ENCODE measurements around the gene VGLL1. TPM values are rescaled to one million over a fixed set of nuclear protein-coding genes. Genes with fewer than 3 reads are reported as not detected.

Gene VGLL1
- total and polyA plus RNA-seq, 2 experiments from 2014 or later: not detected

- Mint-ChIP-seq H3K4me3 (peak overlapping the region; percentile 93), H3K4me1 (peaks cover 5% of the 10 kb centered on the region; the same call in 2 of the 3 replicates), H3K9me3 (no peaks in the 10 kb centered on the region; the same call in 1 of the 3 replicates), H3K27ac (peak overlapping the region; percentile 92), H3K36me3 (ENCODE audit: low read depth) (peaks cover 13% of the 10 kb centered on the region), H3K27me3 (ENCODE audit: insufficient read depth, low read depth, poor library complexity) (no peaks in the 10 kb centered on the region)
- Histone ChIP-seq H3K9me2 (ENCODE audit: insufficient read depth) (no peaks in the 10 kb centered on the region), H3F3A (replicated peaks; ENCODE audit: low read depth) (no peaks in the 10 kb centered on the region), H3K79me2 (replicated peaks; ENCODE audit: insufficient read depth) (peaks cover 22% of the 10 kb centered on the region), H3K4me3 (peak overlapping the region; percentile 80), H4K20me1 (replicated peaks; ENCODE audit: insufficient read depth) (0 out of 2 replicates have a peak, but pooled peaks cover 3% of the 10 kb centered on the region), H3K4me2 (peak overlapping the region; percentile 77), H3K4me1 (ENCODE audit: insufficient read depth) (no peaks in the 10 kb centered on the region), H2AFZ (peak overlapping the region; percentile 20; the same call in 1 of the 2 replicates), H3K27ac (ENCODE audit: low read depth) (peak overlapping the region; percentile 40; the same call in 1 of the 2 replicates), H3K27me3 (ENCODE audit: insufficient read depth) (no peaks in the 10 kb centered on the region), H3K36me3 (ENCODE audit: insufficient read depth) (peaks cover 13% of the 10 kb centered on the region; the same call in 1 of the 2 replicates)
- ATAC-seq (peak; percentile 83), DNase-seq (ENCODE audit: low spot score) (peak; percentile 87)
- peak; percentile 27 for TF ChIP-seq POLR2AphosphoS5 (IDR thresholded peaks at IDR 0.05; ENCODE audit: low read depth)
- no peak for TF ChIP-seq REST (IDR thresholded peaks at IDR 0.05; ENCODE audit: unreplicated experiment)
- peak; percentile 91 for TF ChIP-seq CREB1 (CRISPR knock-in tag; IDR thresholded peaks at IDR 0.05; ENCODE audit: low read depth)
These were observed 35.1 kb upstream of the VGLL1 start for GRCh38 chrX:136496764-136497555.

GRCh38 chrX:136497556-136498052 lies 34.4 kb upstream of the VGLL1 start, which contains the start of gene HTATSF1:
TSS of gene HTATSF1 (plus strand) at chrX:136497592. CDS start at chrX:136497685, 93 bp downstream.
- DNase-seq (ENCODE audit: low spot score): peak; percentile 8
- Histone ChIP-seq H3K4me3 (peak within 1 kb of the TSS; percentile 80), H4K20me1 (replicated peaks; ENCODE audit: insufficient read depth) (0 out of 2 replicates have a peak, but pooled peaks cover 3% of the 10 kb centered on the region), H3K36me3 (ENCODE audit: insufficient read depth) (peaks cover 13% of the 10 kb centered on the region; the same call in 1 of the 2 replicates), H3K4me1 (ENCODE audit: insufficient read depth) (no peaks in the 10 kb centered on the region), H3F3A (replicated peaks; ENCODE audit: low read depth) (no peaks in the 10 kb centered on the region), H3K4me2 (peak within 1 kb of the TSS; percentile 91), H3K79me2 (replicated peaks; ENCODE audit: insufficient read depth) (peaks cover 22% of the 10 kb centered on the region), H2AFZ (peak within 1 kb of the TSS; percentile 24; the same call in 1 of the 2 replicates), H3K27me3 (ENCODE audit: insufficient read depth) (no peaks in the 10 kb centered on the region), H3K27ac (ENCODE audit: low read depth) (peak within 1 kb of the TSS; percentile 70), H3K9me2 (ENCODE audit: insufficient read depth) (no peaks in the 10 kb centered on the region)
- peaks cover 4% of the 10 kb centered on the region; the same call in 2 of the 3 replicates for H3K4me1 Mint-ChIP-seq
- peak; percentile 28 for ATAC-seq
- H3K4me3 Mint-ChIP-seq: peak within 1 kb of the TSS; percentile 93
- H3K9me3 Mint-ChIP-seq: no peaks in the 10 kb centered on the region; the same call in 2 of the 3 replicates
- H3K36me3 Mint-ChIP-seq (ENCODE audit: low read depth): peaks cover 13% of the 10 kb centered on the region
- H3K27ac Mint-ChIP-seq: peak within 1 kb of the TSS; percentile 92
- no peaks in the 10 kb centered on the region for H3K27me3 Mint-ChIP-seq (ENCODE audit: insufficient read depth, low read depth, poor library complexity)
- TF ChIP-seq ETS1 (IDR thresholded peaks at IDR 0.05) (no peak), ZNF462 (CRISPR knock-in tag; IDR thresholded peaks at IDR 0.05) (no peak), JUNB (IDR thresholded peaks at IDR 0.05; ENCODE audit: unreplicated experiment) (no peak), CREB1 (CRISPR knock-in tag; IDR thresholded peaks at IDR 0.05; ENCODE audit: low read depth) (no peak), NANOG (IDR thresholded peaks at IDR 0.05; ENCODE audit: borderline replicate concordance) (no peak), POLR2AphosphoS5 (IDR thresholded peaks at IDR 0.05; ENCODE audit: low read depth) (no peak), EZH2phosphoT487 (IDR thresholded peaks at IDR 0.05; ENCODE audit: unreplicated experiment) (no peak)
